GM19035 (cell line): ENCODE data around the gene TMPRSS7.
"Not testable (repeated sequence)": the region's sequence is repeated elsewhere in the genome, so short reads cannot be mapped to it uniquely, and the experiment has no call there.

Experiments used
- ATAC-seq: cut with Tn5 transposase; IDR thresholded peaks from one replicate; pipeline ENCODE4 v1.9.1; 2021; ENCODE audit not compliant: unreplicated experiment

Gene TMPRSS7

GRCh38 chr3:112059497-112059896 lies 25.0 kb downstream of the TMPRSS7 start:
- ATAC-seq: no peak

- no peak for ATAC-seq
These were observed 26.6 kb downstream of the TMPRSS7 start for GRCh38 chr3:112061152-112061551.

GRCh38 chr3:112072387-112073060 lies 38.0 kb downstream of the TMPRSS7 start:
- not testable (repeated sequence) for ATAC-seq

GRCh38 chr3:112074006-112074405 lies 39.5 kb downstream of the TMPRSS7 start:
- no peak for ATAC-seq

DNA sequence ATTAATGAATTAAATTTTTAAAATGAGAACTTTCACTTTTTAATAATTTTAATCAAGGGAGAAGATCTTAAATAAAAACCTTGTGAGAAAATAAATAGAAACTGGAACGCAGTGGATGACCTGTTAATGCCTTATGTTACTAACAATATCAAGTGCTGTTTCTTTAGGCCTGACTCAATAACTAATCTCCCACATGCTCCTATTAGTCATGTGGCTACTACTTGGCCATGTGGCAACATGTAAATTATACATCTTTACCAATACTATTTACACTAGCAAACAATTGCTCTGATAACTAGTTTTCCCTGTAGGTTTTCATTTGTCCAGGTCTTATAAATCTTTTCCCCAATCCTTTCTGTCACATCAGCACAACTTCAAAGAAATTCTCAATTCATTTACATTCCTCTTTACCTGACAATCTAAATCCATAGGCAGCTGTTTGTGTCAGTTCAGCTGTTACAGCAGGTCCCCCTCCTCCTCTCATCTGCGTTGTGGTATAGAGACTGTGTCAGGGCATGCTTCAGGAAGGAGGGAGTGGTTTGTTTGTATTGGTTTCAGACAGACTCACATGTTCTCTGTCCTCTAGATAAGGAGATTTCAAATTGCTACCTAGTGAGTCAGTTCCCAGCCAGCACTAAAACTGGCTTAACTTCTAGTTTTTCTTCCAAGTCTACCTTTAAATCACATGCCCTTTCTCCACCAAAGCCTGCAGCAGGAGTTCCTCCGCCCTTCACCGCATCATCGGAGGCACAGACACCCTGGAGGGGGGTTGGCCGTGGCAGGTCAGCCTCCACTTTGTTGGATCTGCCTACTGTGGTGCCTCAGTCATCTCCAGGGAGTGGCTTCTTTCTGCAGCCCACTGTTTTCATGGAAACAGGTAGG lies 40.3 kb downstream of the TMPRSS7 start:
- ATAC-seq: peak; percentile 90

GRCh38 chr3:112078125-112079083 lies 43.9 kb downstream of the TMPRSS7 start:
- peak; percentile 48 for ATAC-seq

DNA sequence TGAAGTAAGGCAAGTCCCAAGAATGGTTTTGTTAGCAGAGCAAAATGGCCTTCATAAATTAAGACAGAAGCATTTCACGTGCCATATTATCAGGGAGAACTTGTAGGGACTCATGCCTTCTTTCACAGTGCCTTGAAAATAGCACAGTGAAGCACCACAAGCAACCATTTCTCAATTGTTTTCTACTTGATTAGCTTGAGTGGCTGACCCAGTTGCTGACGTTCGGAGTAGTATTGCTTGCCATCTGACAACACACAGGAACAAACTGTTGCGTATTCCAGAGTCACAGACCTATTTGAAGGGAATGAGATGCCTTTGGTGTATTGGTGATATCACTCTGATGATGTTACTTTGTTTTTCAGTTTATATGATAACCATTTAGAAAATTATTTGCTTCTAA lies 48.7 kb downstream of the TMPRSS7 start:
- no peak for ATAC-seq

GRCh38 chr3:112084980-112085705 lies 50.6 kb downstream of the TMPRSS7 start:
- no peak for ATAC-seq

GRCh38 chr3:112085735-112086075 lies 51.2 kb downstream of the TMPRSS7 start:
- ATAC-seq: no peak

DNA sequence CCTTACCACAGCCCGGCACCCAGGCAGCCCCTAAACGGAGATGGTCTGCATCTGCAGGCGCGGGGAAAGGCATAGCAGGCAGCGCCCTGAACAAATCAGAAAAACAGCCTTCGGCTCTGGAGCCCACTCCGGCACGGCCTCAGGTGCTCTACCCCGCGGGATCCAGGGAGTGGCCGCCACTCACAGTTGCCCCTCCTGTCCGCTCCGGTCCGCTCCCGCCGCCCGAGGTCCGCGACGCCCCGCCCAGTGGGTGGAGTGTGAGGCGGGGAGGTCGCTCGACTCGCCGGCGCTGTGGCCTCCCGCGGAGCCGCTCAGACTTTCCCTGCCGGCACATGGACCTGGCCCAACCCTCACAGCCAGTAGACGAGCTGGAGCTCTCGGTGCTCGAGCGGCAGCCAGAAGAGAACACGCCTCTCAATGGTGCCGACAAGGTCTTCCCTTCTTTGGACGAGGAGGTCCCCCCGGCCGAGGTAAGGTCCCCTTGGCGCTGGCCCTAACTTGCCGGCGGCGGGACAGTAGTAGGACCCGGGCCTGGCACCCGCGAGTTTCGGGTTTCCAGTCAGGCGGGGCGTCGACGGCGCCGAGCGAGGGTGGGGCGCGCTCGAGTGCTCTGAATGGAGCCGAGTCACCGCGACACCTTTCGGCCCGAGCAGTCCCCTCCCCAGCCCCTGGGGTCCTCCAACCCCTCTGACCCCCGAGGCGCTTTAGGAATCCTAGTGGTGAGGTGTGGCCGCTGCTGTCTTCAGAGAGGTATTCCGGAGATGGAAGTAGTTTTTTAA lies 51.7 kb downstream of the TMPRSS7 start, which contains the start of gene C3orf52:
Gene C3orf52 (plus strand): TSS at position 314 of the 779 bp plus-strand sequence. CDS start 19 bp downstream, at position 333.
- ATAC-seq: peak; percentile 94

- no peak for ATAC-seq
These were observed 52.5 kb downstream of the TMPRSS7 start for GRCh38 chr3:112086875-112087524.

GRCh38 chr3:112087746-112088145 lies 53.2 kb downstream of the TMPRSS7 start:
- no peak for ATAC-seq

- ATAC-seq: no peak
These were observed 54.4 kb downstream of the TMPRSS7 start for GRCh38 chr3:112088944-112089343.

DNA sequence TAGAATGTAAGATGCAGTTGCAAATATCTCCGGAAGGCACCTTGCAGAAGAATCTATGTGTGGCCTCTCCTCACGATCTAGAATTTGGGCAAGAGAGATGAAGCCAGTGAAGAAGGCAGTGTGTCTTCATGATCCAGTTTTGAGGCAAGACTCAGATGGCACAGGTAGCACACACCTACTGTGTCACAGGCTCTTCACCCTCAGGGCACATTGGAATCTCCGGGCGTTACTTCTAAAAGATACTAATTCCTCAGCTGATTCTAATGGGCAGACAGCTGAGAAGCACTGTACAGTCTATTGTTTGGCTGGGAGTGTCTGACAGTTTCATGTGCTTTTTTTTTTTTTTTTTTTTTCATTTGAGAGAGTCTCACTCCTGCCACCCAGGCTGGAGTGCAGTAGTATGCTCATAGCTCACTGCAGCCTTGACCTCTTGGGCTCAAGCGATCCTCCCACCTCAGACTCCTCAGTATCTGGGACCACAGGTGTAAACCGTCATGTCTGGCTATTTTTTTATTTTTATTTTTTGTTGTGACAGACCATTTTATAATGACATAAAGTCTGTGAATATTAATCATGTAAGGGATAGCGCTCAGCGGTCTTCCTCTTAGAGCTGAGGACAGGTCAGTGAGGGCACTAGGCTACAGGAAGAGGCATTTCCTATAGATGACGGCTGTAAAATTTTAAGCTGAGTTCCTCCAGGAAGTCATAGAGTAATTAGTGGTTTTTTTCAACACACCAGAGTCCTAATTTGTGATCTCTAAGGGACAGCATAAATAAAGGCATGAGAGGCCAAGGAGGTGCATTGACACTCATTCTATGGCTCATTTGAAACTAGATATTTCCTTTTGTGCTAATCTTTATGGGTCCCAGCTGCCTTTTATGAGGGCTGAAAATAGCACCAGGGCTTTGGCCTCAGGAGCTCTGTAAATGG lies 55.7 kb downstream of the TMPRSS7 start:
- no peak for ATAC-seq

DNA sequence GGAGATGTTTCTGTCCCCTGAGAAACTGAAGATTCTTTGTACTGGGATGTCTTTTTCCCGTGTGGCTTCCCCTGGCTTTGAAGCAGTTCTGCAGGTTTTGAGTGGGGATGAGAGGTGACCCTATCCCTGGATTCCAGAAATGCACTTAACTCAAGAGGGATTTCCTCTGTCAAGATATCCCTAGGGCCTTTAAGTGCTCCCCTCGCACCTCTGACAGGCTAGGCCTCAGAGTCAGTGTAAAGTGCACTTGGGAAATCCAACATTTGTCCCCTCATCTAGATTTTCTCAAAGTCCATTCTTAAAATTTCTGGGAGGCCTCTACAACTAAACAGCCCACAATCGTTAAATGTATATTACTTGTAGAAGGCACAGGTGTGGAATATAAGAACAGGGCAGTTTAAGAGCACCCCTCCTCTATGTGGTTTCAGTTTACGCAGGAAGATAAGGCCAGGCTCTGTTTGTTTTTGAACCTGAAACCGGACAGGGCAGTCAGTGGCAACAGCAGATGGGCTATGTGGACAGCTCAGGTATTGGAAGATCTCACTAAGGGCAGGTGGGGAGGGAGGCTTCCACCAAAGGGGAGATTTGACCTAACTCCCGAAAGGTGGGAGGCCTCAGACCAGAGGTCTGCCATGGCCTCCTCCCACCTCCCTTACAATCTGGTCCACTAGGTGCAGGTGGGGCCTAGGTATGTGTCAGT lies 56.5 kb downstream of the TMPRSS7 start:
- ATAC-seq: no peak

DNA sequence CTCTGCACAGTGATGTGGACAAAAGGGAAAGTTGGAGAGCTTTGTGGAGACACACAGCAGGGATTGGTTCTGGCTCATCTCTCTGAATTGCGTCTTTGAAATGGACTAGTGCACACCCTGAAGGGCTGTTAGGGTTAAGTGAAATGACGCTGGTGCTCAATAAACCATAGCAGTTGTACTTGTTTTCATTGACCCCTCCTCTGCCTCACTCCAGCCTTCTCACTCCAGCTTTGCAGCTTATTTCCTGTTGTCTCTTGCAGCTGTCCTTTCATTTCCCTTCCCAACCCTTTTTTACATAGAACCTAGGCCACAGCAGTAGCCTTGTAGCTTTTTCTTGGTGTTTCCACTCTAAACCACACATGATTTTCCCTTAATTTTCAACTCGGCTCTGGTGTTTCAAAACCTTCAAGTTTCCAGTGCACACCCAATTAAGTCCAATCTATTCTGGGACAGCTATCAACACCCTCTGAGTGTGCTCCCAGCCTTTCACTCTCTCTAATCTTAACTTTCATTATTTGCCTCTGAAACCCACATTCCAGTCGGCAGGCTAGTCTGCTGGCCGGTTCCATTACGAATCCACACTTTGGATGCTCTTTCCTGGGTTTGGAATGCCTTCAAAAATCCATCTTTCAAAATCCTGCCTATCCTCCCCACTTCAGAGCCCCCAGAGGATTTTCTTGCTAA lies 58.1 kb downstream of the TMPRSS7 start:
- ATAC-seq: no peak

DNA sequence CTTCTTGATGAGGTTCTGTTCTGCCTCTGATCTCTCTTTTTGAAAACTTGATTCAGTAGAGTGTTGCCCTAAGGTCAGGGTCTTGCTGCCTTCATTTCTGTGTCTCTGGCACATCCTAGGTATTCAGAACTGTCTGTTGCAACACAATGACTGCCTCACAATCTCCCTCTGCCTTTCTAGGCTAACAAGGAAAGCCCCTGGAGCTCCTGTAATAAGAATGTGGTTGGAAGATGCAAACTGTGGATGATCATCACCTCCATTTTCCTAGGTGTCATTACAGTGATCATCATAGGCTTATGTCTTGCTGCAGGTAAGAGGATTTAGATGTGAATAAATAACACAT lies 58.6 kb downstream of the TMPRSS7 start:
- ATAC-seq: no peak
